ENCODE measurements around the gene CYTH1. TPM values are rescaled to one million over a fixed set of nuclear protein-coding genes. Genes with fewer than 3 reads are reported as not detected.

CYTH1 gene
- total RNA-seq, 4 donors from 2014 or later = 103 to 156 (median 142) TPM

DNA sequence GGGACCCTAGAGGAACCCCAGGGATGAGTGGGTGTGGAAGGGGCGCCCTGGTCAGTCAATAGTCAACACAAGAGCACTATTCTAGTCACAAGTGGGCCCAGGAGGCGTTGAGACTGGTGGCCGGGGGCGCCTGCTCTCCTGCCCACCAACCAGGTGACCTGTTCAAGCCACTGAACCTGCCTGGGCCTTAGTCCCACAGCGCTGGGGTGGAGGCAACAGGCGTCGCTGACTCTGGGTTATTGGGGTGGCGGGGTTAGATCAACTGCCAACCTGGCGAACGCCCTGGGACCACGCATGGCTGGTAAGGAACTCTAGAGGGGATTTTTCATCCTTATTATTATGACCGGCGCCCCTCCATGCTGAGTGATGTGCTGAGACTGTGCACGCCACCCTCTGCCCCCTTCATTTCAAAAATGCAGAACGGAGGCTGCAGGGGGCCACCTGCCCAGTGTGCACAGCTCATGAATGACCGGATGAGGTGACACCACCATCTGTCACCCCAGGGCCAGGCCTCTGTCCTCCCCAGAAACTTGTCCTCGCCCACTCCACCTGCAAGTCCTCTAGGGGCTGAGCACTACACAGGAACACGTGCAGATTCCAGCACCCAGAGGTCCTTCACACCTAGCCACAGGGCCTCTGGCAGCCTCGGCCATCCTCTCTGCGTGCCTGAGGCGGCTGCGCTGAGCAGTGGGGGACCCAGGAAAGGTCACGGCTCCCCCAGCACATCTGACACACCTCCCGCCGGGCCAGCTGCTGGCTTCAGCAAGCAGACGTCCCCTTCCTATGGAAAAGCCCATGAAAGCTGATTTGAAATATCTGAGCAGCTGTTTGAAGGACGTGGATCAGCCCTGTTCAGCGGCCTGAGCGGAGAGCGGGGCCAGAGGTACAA lies 153.3 kb downstream of the CYTH1 start:
- Histone ChIP-seq H3K4me1 (no peaks in the 10 kb centered on the region), H3K36me3 (no peaks in the 10 kb centered on the region), H3K27ac (no peak overlapping the region), H3K4me3 (no peak overlapping the region), H3K9me3 (no peaks in the 10 kb centered on the region), H3K27me3 (peaks cover 4% of the 10 kb centered on the region)
- TF ChIP-seq, protein P1, sequence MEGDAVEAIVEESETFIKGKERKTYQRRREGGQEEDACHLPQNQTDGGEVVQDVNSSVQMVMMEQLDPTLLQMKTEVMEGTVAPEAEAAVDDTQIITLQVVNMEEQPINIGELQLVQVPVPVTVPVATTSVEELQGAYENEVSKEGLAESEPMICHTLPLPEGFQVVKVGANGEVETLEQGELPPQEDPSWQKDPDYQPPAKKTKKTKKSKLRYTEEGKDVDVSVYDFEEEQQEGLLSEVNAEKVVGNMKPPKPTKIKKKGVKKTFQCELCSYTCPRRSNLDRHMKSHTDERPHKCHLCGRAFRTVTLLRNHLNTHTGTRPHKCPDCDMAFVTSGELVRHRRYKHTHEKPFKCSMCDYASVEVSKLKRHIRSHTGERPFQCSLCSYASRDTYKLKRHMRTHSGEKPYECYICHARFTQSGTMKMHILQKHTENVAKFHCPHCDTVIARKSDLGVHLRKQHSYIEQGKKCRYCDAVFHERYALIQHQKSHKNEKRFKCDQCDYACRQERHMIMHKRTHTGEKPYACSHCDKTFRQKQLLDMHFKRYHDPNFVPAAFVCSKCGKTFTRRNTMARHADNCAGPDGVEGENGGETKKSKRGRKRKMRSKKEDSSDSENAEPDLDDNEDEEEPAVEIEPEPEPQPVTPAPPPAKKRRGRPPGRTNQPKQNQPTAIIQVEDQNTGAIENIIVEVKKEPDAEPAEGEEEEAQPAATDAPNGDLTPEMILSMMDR (IDR thresholded peaks at IDR 0.05) = no peak
- TF ChIP-seq EP300 (IDR thresholded peaks at IDR 0.05; ENCODE audit: low read depth) (no peak), POLR2AphosphoS5 (IDR thresholded peaks at IDR 0.05) (no peak), POLR2A (IDR thresholded peaks at IDR 0.05) (no peak)
- intact Hi-C loops (cut with DNase I; ENCODE audit: low total_unique reads) = no loop called here
- in situ Hi-C loops (cut with MboI; ENCODE audit: low pct_ligation_motif_present in 1 of 4, low pct_unique_long_range_greater_than_20kb in 1 of 4, low sequenced_read_pairs in 3 of 4) = no loop called here
- WGBS, 2 donors (ENCODE audit: low coverage in 1 of 2) = 94 to 100% methylated on average over 1 to 30 of the region's 30 CpGs
- no peak for DNase-seq

DNA sequence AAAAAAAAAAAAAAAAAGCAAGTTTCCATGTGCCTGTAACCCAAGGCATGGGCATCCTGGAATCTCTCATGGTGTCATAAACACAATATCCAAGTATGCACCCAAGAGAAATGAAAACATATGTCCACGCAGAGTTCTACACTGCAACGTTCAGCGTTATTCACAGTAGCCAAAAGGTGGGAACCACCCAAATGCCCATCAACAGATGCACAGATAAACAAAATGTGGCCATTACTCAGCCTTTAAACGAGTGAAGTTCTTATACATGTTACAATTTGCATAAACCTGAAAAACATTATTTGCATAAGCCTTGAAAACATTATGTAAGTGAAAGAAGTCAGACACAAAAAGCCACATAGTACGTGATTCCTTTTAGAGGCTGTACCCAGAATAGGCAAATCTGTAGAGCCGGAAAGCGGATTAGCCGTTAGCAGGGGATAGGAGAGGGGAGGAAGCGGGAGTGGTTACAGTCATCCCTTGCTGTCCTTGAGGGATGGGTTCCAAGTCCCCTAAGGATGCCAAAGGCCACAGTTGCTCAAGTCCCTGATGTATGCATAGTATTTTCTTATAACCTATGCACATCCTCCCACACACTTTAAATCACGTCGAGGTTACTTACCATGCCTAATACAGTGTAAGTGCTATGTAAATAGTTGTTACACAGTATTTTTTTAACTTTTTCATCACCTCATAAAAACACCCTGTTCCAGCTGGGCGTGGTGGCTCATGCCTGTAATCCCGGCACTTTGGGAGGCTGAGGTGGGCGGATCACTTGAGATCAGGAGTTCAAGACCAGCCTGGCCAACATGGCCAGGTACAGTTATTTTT lies 157.5 kb downstream of the CYTH1 start:
- H3K9me3 ChIP-seq = no peaks in the 10 kb centered on the region
- intact Hi-C loops (cut with DNase I; ENCODE audit: low total_unique reads) (no loop called here), in situ Hi-C loops (cut with MboI; ENCODE audit: low pct_ligation_motif_present in 1 of 4, low pct_unique_long_range_greater_than_20kb in 1 of 4, low sequenced_read_pairs in 3 of 4) (no loop called here)
- no peak overlapping the region for H3K27ac ChIP-seq
- whole genome bisulfite sequencing, 2 donors (ENCODE audit: low coverage in 1 of 2) = 64 to 65% methylated on average over 10 to 14 of the region's 14 CpGs
- peaks cover 4% of the 10 kb centered on the region for H3K27me3 ChIP-seq
- H3K4me1 ChIP-seq = no peaks in the 10 kb centered on the region
- H3K36me3 ChIP-seq = no peaks in the 10 kb centered on the region
- DNase-seq = no peak
- H3K4me3 ChIP-seq = no peak overlapping the region
- TF ChIP-seq POLR2AphosphoS5 (IDR thresholded peaks at IDR 0.05) = no peak

Small RNA genes lying within 50 kb of the gene (small RNA-seq; reads per million reads assigned to genes)
- gene RNU6-638P = 0 reads per million in 4 donors

Other genes with a start within 250 kb of the CYTH1 start
- gene DNAH17, start 204.9 kb downstream of the CYTH1 start, total RNA-seq = under 1 TPM in 1 of 4 donors, not detected in 3; under 0.01 TPM
- 10 to 100 TPM; 28.5 to 96.5 (median 63.5) TPM for gene USP36, start 58.5 kb upstream of the CYTH1 start, total RNA-seq
- gene CEP295NL, start 120.9 kb upstream of the CYTH1 start, total RNA-seq = 1 to 10 TPM; 1.8 to 3.0 (median 2.5) TPM
- gene TIMP2, start 143.1 kb upstream of the CYTH1 start, total RNA-seq = 10 to 100 TPM; 32.2 to 70.7 (median 54.6) TPM
- gene LGALS3BP, start 197.7 kb upstream of the CYTH1 start, total RNA-seq = 1,000 to 10,000 TPM in 2 of 4 donors, 100 to 1,000 TPM in 2; 796 to 1,440 (median 1,077) TPM
- gene CANT1, start 227.5 kb upstream of the CYTH1 start, total RNA-seq = 100 to 1,000 TPM in 3 of 4 donors, 10 to 100 TPM in 1; 89.4 to 231 (median 138) TPM
- 10 to 100 TPM in 2 of 4 donors, 1 to 10 TPM in 2; 5.4 to 35.5 (median 12.0) TPM for gene C1QTNF1, start 241.9 kb upstream of the CYTH1 start, total RNA-seq